HG02970 (cell line): ENCODE measurements around the gene MFRP.

Experiments
- ATAC-seq: cut with Tn5 transposase; IDR thresholded peaks from one replicate; pipeline ENCODE4 v1.9.1; 2021; ENCODE audit warnings: mild to moderate bottlenecking, moderate library complexity, moderate number of reproducible peaks; ENCODE audit not compliant: unreplicated experiment, low FRiP score

MFRP gene

DNA sequence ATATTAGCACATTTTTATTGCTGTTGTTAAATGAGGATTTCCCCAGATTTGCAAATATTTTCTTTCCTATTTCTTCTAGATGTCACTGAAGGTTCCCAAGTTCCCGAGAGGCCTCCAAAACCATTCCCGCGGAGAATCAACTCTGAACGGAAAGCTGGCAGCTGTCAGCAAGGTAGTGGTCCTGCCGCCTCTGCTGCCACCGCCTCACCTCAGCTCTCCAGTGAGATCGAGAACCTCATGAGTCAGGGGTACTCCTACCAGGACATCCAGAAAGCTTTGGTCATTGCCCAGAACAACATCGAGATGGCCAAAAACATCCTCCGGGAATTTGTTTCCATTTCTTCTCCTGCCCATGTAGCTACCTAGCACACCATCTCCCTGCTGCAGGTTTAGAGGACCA, 47.1 kb downstream of the MFRP start:
- no peak for ATAC-seq

DNA sequence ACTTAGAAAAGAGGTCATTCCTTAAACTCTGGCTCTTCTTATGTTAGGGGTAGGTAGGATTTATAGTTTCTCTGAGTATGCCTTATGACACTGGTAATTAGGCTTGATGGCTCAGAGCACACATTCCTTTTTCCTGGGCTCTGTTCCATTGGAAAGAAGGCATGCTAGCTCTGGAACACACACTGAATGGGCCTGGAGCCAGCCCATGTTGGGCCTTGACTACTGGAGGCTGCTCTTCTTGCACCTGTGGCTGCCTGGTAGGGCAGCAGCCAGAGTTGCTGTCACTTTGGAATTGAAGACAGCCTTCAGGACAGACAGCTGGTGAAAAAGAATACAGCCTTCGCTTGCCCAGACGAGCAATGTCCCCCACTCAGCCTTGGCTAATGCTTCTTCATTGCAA, 47.8 kb downstream of the MFRP start:
- no peak for ATAC-seq

DNA sequence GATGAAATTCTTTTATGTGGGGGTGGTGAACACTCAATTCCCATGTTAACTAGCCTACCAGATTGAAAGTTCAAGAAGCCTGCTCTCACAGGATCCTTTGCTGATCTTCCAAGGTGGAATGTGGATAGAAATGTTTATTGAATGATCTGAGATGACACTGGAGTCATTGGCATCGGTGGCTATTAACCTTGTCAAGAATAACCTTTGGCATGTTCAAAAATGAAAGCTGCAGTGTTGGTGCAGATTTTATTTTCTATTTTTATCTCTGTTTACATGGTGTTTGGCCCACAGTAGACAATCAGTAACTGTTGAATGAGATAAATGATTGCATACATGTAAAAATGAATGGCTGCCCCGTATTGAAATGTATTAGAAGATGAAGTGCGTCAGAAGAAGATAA, 48.6 kb downstream of the MFRP start:
- no peak for ATAC-seq

DNA sequence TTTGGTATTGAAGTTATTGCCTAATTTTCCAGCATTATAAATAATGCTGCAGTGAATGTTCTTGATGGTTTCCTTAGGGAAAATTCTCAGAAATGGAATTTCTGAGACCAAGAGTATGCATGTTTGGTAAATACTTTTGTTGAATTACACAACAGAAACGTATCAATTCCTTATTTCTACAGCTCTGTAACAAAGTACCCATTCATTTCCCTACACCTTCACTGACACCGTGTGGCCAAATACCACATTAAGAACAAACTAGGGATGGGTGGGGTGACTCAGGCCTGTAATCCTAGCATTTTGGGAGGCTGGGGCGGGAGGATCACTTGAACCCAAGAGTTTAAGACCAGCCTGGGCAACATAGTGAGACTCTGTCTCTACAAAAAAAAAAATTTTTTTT, 51.3 kb downstream of the MFRP start:
- ATAC-seq, result no peak

DNA sequence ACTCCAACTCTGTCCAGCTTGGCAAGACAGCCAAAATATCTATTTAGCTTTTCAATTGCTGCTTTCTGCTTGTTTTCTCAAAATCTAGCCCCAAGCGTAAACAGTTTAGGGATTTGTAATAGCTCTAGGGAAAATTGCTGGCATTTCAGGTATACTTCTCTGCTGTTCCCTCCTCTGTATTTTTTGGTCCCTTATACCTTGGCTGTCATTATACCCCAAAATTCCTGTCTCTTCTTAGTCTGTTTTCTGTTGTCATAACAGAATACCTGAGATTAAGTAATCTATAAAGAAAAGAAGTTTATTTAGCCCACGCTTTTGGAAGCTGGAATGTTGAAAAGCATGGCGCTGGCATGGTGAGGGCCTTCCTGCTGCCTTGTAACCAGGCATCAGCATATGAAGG, 53.0 kb downstream of the MFRP start:
- no peak for ATAC-seq

DNA sequence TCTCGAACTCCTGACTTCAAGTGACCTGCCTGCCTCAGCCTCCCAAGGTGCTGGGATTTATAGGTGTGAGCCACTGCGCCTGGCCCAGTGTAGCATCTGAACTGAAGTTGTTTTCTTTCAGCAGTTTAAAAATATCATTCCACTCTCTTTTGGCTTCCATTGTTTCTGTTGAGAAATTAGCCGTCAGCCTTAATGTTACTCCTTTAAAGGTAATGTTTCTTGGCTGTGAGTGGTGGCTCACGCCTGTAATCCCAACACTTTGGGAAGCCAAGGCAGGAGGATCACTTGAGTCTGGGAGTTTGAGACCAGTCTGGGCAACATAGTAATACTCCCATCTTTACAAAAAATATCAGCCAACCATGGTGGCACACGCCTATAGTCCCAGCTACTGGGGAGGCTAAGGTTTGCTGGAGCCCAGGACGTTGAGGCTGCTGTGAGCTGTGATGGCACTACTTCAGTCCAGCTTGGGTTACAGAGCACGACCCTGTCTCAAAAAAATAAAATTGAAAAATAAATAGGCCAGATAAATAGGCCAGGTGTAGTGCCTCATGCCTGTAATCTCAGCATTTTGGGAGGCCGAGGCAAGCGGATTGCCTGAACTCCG, 55.5 kb downstream of the MFRP start:
- no peak for ATAC-seq
